ENCODE data around the gene GPR39.

- TF ChIP-seq, protein P1, sequence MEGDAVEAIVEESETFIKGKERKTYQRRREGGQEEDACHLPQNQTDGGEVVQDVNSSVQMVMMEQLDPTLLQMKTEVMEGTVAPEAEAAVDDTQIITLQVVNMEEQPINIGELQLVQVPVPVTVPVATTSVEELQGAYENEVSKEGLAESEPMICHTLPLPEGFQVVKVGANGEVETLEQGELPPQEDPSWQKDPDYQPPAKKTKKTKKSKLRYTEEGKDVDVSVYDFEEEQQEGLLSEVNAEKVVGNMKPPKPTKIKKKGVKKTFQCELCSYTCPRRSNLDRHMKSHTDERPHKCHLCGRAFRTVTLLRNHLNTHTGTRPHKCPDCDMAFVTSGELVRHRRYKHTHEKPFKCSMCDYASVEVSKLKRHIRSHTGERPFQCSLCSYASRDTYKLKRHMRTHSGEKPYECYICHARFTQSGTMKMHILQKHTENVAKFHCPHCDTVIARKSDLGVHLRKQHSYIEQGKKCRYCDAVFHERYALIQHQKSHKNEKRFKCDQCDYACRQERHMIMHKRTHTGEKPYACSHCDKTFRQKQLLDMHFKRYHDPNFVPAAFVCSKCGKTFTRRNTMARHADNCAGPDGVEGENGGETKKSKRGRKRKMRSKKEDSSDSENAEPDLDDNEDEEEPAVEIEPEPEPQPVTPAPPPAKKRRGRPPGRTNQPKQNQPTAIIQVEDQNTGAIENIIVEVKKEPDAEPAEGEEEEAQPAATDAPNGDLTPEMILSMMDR (IDR thresholded peaks at IDR 0.05), result no peak
- TF ChIP-seq POLR2A (IDR thresholded peaks at IDR 0.05) (no peak), POLR2AphosphoS5 (IDR thresholded peaks at IDR 0.05; ENCODE audit: insufficient read depth in 1 of 2, low read depth in 1 of 2) (no peak)
Observed at GRCh38 chr2:132544006-132544630, 127.5 kb downstream of the GPR39 start.

Measured in vagina (tissue), 2 donors.